ENCODE measurements around the gene CRISP1. TPM values are rescaled to one million over a fixed set of nuclear protein-coding genes. Genes with fewer than 3 reads are reported as not detected.

The CRISP1 gene
- polyA plus RNA-seq, 1 donor (not counting 4 experiments of a cell fraction or from before 2014, with no cell fraction given) = not detected

GRCh38 chr6:49815166-49815565, 51.2 kb downstream of the CRISP1 start:
- H3K9me3 ChIP-seq (ENCODE audit: control insufficient read depth, low read depth, low read length) = no peaks in the 10 kb centered on the region
- FAIRE-seq = no peak
- dilution Hi-C loops (cut with MboI; ENCODE audit: extremely low pct_ligation_motif_present, low sequenced_read_pairs) = no loop called here

GRCh38 chr6:49813248-49813647, 53.1 kb downstream of the CRISP1 start:
- H3K27ac ChIP-seq (ENCODE audit: control insufficient read depth, insufficient read depth, low read length) = no peak overlapping the region
- no peaks in the 10 kb centered on the region for H4K20me1 ChIP-seq (ENCODE audit: control insufficient read depth, extremely low read depth, insufficient read depth, low read length)
- DNase-seq (ENCODE audit: low read depth, low spot score) (no peak), FAIRE-seq (no peak)
- H3K27me3 ChIP-seq (ENCODE audit: control insufficient read depth, extremely low read depth, insufficient read depth, low read length) = no peaks in the 10 kb centered on the region
- dilution Hi-C loops (cut with MboI; ENCODE audit: extremely low pct_ligation_motif_present, low sequenced_read_pairs) = no loop called here
- no peaks in the 10 kb centered on the region for H3K36me3 ChIP-seq (ENCODE audit: control insufficient read depth in 2 of 2, extremely low read depth in 1 of 2, insufficient read depth in 2 of 2, low read length in 2 of 2)
- H3K9me1 ChIP-seq (ENCODE audit: control insufficient read depth, extremely low read depth, insufficient read depth, low read length) = no peaks in the 10 kb centered on the region
- H3K9ac ChIP-seq (ENCODE audit: control insufficient read depth, extremely low read depth, insufficient read depth, low read length) = no peak overlapping the region
- H3K4me3 ChIP-seq (ENCODE audit: control insufficient read depth in 2 of 3, extremely low read depth in 1 of 3, insufficient read depth in 2 of 3, low read depth in 1 of 3, low read length in 3 of 3) = no peak overlapping the region
- no peaks in the 10 kb centered on the region for H3K9me3 ChIP-seq (ENCODE audit: control insufficient read depth, low read depth, low read length)
- H2AFZ ChIP-seq (ENCODE audit: control insufficient read depth, low read length) = no peak overlapping the region
- no peak overlapping the region for H3K4me2 ChIP-seq (ENCODE audit: control insufficient read depth, extremely low read depth, insufficient read depth, low read depth, low read length)
- TF ChIP-seq CTCF (optimal IDR thresholded peaks at IDR 0.05 in 1 of 3, IDR thresholded peaks at IDR 0.05 in 1 of 3, conservative IDR thresholded peaks at IDR 0.05 in 1 of 3; ENCODE audit: extremely low read depth in 1 of 3, insufficient read depth in 2 of 3, low read length in 3 of 3) (no peak), EZH2 (IDR thresholded peaks at IDR 0.05; ENCODE audit: low read length) (no peak)
- H3K4me1 ChIP-seq (ENCODE audit: control insufficient read depth, extremely low read depth, insufficient read depth, low read length) = no peaks in the 10 kb centered on the region
- H3K79me2 ChIP-seq (ENCODE audit: control insufficient read depth, insufficient read depth, low read length) = no peaks in the 10 kb centered on the region

More at GRCh38 chr6:49815166-49815565, 51.2 kb downstream of the CRISP1 start:
- no peaks in the 10 kb centered on the region for H3K79me2 ChIP-seq (ENCODE audit: control insufficient read depth, insufficient read depth, low read length)
- no peak for DNase-seq (ENCODE audit: low read depth, low spot score)
- TF ChIP-seq CTCF (optimal IDR thresholded peaks at IDR 0.05 in 1 of 3, IDR thresholded peaks at IDR 0.05 in 1 of 3, conservative IDR thresholded peaks at IDR 0.05 in 1 of 3; ENCODE audit: extremely low read depth in 1 of 3, insufficient read depth in 2 of 3, low read length in 3 of 3) (no peak), EZH2 (IDR thresholded peaks at IDR 0.05; ENCODE audit: low read length) (no peak)
- H4K20me1 ChIP-seq (ENCODE audit: control insufficient read depth, extremely low read depth, insufficient read depth, low read length) = no peaks in the 10 kb centered on the region
- H3K4me1 ChIP-seq (ENCODE audit: control insufficient read depth, extremely low read depth, insufficient read depth, low read length) = no peaks in the 10 kb centered on the region
- H3K9me1 ChIP-seq (ENCODE audit: control insufficient read depth, extremely low read depth, insufficient read depth, low read length) = no peaks in the 10 kb centered on the region
- H3K27ac ChIP-seq (ENCODE audit: control insufficient read depth, insufficient read depth, low read length) = no peak overlapping the region
- H2AFZ ChIP-seq (ENCODE audit: control insufficient read depth, low read length) = no peak overlapping the region
- no peak overlapping the region for H3K4me2 ChIP-seq (ENCODE audit: control insufficient read depth, extremely low read depth, insufficient read depth, low read depth, low read length)
- H3K27me3 ChIP-seq (ENCODE audit: control insufficient read depth, extremely low read depth, insufficient read depth, low read length) = no peaks in the 10 kb centered on the region
- no peaks in the 10 kb centered on the region for H3K36me3 ChIP-seq (ENCODE audit: control insufficient read depth in 2 of 2, extremely low read depth in 1 of 2, insufficient read depth in 2 of 2, low read length in 2 of 2)
- no peak overlapping the region for H3K4me3 ChIP-seq (ENCODE audit: control insufficient read depth in 2 of 3, extremely low read depth in 1 of 3, insufficient read depth in 2 of 3, low read depth in 1 of 3, low read length in 3 of 3)
- no peak overlapping the region for H3K9ac ChIP-seq (ENCODE audit: control insufficient read depth, extremely low read depth, insufficient read depth, low read length)
